GDM1 (cell line): ENCODE results near the gene CCNJ.

Experiments
- DNase-seq: peaks from one replicate; lab custom pipeline; 2025; lab: John Stamatoyannopoulos, UW

Gene CCNJ

GRCh38 chr10:96056787-96057186 is 13.4 kb downstream of the CCNJ start:
- no peak for DNase-seq

- no peak for DNase-seq
These were observed 17.8 kb downstream of the CCNJ start for GRCh38 chr10:96061232-96061631.

GRCh38 chr10:96072674-96073073 is 29.3 kb downstream of the CCNJ start:
- no peak for DNase-seq

GRCh38 chr10:96073722-96074121 is 30.3 kb downstream of the CCNJ start:
- DNase-seq, result no peak

- DNase-seq, result no peak
These were observed 31.4 kb downstream of the CCNJ start for GRCh38 chr10:96074776-96075175.

- DNase-seq, result no peak
These were observed 32.6 kb downstream of the CCNJ start for GRCh38 chr10:96075977-96076376.

- no peak for DNase-seq
These were observed 33.8 kb downstream of the CCNJ start for GRCh38 chr10:96077156-96077555.

GRCh38 chr10:96082153-96082552 is 38.8 kb downstream of the CCNJ start:
- no peak for DNase-seq

- DNase-seq, result no peak
These were observed 39.4 kb downstream of the CCNJ start for GRCh38 chr10:96082748-96083147.

- no peak for DNase-seq
These were observed 45.7 kb downstream of the CCNJ start for GRCh38 chr10:96089116-96089515.

GRCh38 chr10:96089670-96090462 is 46.5 kb downstream of the CCNJ start:
- DNase-seq, result peak; percentile 89

GRCh38 chr10:96090463-96090800 is 47.0 kb downstream of the CCNJ start:
- DNase-seq, result no peak

- DNase-seq, result no peak
These were observed 49.8 kb downstream of the CCNJ start for GRCh38 chr10:96092999-96093767.

- DNase-seq, result no peak
These were observed 50.6 kb downstream of the CCNJ start for GRCh38 chr10:96093948-96094347.

- no peak for DNase-seq
These were observed 53.6 kb downstream of the CCNJ start for GRCh38 chr10:96096958-96097357.

- DNase-seq, result no peak
These were observed 54.5 kb downstream of the CCNJ start for GRCh38 chr10:96097865-96098264.

- no peak for DNase-seq
These were observed 64.2 kb downstream of the CCNJ start for GRCh38 chr10:96107623-96108038.
